Kidney epithelial cell (primary cell): ENCODE data around the gene S100A16. TPM values are rescaled to one million over a fixed set of nuclear protein-coding genes. Genes with fewer than 3 reads are reported as not detected.

Experiments
- DNase-seq: peaks from one replicate; pipeline ENCODE4 v3.0.0-alpha.2; 2010; ENCODE audit warnings: low read depth
- H3K27me3 ChIP-seq: 2 replicates; pipeline ENCODE4 v1.6.0; 2011; ENCODE audit warnings: low read length; ENCODE audit not compliant: control insufficient read depth, insufficient read depth
- H3K36me3 ChIP-seq: 2 replicates; pipeline ENCODE4 v1.5.1; 2011; ENCODE audit warnings: low read length; ENCODE audit not compliant: control insufficient read depth, insufficient read depth
- H3K4me3 ChIP-seq: 2 replicates; pipeline ENCODE4 v1.5.1; 2011; ENCODE audit warnings: low read depth, mild to moderate bottlenecking, control low read depth, low read length
- CTCF ChIP-seq: IDR thresholded peaks from 2 replicates; pipeline ENCODE4 v1.5.1; 2011; ENCODE audit warnings: mild to moderate bottlenecking, moderate library complexity, low read length, control low read depth, inconsistent platforms; ENCODE audit not compliant: insufficient read depth, poor library complexity, severe bottlenecking
- total RNA-seq: library from RNA; depleted of rRNA; stranded (reverse); fragments of >200 nt; gene quantifications from 2 replicates; pipeline ENCODE4 v1.2.3, GENCODE V29; 2015

S100A16 gene
- total RNA-seq, 1 donor from 2014 or later = 480 TPM

DNA sequence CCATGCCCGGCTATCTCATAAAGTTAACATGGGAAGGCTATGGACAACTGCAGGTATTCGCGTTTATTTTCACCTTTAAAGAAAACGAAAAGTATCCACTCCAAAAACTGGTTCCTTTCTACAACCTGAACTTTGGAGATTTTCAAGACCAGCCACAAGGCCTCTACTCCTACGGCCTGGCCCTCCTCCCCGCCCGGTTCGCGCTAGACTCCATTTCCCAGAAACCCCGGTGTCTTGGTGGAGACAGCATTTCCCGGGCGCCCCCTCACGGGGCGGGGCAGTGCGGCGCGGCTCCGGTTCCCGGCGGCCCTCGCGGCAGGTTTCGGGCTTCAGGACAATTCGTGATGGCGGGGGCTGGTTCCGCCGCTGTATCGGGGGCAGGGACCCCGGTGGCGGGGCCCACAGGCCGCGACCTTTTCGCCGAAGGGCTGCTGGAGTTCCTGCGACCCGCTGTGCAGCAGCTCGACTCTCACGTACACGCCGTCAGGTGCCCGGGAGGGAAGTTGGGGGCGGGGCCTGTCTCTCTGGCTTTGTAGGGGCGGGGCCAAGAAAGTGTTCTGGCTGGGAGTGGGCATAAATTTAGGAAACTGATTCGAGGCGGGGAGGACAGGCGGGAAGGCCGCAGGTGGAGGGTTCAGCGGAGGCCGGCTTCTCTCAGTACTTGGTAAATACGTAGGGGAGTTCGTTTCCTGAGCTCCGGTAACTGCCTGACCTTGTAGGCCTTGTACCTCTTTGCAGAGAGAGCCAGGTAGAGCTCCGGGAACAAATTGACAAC, 45.6 kb upstream of the S100A16 start, which contains the start of gene SNAPIN:
Gene SNAPIN (plus strand): TSS at position 304 of the 775 bp plus-strand sequence. CDS start 41 bp downstream, at position 345.
- H3K4me3 ChIP-seq = peak within 1 kb of the TSS; percentile 65
- H3K36me3 ChIP-seq = no peaks in the 10 kb centered on the region
- no peaks in the 10 kb centered on the region for H3K27me3 ChIP-seq
- TF ChIP-seq CTCF = no peak
- peak; percentile 38 for DNase-seq

DNA sequence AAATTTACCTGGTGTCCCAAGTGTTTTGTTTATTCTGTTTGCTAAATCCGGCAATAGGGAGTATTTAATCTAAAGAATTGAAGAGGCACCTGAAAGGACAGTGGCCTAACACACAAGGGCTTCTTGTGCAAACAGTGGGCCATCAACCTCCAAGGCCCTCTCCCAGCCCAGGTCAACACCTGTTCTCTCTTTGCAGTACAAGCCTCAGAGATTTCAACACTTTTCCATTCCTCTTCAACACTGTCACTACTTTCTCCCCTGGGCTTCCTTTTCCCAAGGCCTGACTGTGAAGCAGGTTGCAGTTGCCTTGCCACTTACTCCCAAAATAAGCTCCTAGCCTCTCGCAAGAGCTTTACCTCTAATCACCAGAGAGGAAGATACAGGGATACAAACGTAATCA, 42.4 kb upstream of the S100A16 start:
- H3K36me3 ChIP-seq = no peaks in the 10 kb centered on the region
- TF ChIP-seq CTCF = no peak
- DNase-seq = no peak
- no peaks in the 10 kb centered on the region for H3K27me3 ChIP-seq
- H3K4me3 ChIP-seq = no peak overlapping the region

DNA sequence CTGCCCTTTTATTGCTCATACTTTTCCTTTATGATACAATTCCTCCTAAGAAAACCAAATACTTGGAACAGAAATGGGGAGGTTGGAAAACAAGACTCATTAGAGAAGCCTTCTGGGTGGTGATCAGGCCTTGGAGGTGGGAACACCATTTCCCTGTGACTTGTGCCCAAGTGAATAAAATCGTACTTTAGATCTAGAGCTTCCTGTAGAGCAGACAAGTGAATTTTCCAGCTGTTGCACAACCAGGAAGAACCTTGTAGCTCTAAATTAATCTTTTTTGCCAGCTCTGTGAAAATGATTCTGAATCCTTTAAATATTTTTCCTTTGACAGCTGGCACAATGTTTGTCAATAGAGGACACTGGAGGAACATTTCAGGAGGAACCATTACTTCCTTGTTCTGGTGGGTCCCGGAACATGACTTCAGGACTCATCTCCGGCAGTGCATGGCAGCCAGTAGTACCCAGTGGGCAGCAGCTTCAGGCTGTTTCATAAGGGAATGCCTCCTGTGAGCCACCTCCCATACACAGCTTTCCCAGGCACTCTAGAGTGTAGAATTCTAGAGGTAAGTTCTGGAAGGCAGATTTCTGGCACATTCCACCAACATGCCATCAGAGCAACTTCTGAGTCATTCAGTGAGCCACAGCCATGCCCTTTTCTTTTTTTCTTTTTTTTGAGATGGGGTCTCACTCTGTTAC, 40.0 kb upstream of the S100A16 start:
- no peaks in the 10 kb centered on the region for H3K36me3 ChIP-seq
- TF ChIP-seq CTCF = no peak
- H3K27me3 ChIP-seq = no peaks in the 10 kb centered on the region
- no peak overlapping the region for H3K4me3 ChIP-seq
- peak; percentile 50 for DNase-seq

DNA sequence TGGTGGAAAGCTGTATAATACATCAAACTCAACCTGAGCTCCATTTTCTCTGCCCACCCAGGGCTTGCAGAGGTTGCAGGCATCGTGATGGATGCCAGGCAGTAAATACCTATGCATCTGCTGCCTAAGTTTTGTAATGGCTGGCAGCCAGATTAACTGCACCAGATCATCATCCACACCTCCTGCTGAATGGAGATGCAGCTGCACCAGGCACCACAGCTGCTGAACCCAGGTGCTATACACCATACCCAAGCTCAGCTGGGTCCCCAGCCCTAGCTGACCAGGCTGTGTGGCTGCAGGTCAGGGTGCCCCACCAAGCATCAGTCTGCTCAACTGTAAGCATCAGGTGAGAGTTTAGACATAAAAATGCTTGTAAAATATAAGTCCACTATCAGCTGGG, 38.8 kb upstream of the S100A16 start:
- H3K4me3 ChIP-seq = no peak overlapping the region
- no peak for TF ChIP-seq CTCF
- H3K36me3 ChIP-seq = no peaks in the 10 kb centered on the region
- DNase-seq = no peak
- no peaks in the 10 kb centered on the region for H3K27me3 ChIP-seq

DNA sequence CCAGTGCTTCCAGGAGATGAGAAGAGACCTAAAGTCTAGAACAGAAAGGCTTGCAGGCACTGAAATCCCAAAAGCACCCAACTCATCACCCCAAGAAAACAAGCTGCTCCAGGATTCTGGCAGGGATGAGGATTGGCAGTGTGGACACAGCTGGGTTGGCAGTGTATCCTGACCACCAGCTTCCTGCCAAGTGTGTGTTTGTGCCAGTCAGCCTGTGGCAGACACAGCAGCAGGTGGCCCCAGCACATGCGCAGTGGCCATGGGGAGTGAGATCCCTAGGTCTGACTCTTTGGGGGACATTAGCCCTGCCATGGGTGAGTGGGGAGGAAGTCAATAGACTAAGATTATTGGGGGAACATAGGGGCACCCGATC, 36.9 kb upstream of the S100A16 start:
- Histone ChIP-seq H3K36me3 (no peaks in the 10 kb centered on the region), H3K27me3 (no peaks in the 10 kb centered on the region), H3K4me3 (no peak overlapping the region)
- no peak for DNase-seq
- TF ChIP-seq CTCF = no peak
